Measurements from ENCODE around the gene POU1F1. TPM values are rescaled to one million over a fixed set of nuclear protein-coding genes. Genes with fewer than 3 reads are reported as not detected.
A peak's percentile ranks its signal among the peaks of the same experiment; 100 is the strongest.

POU1F1 gene
- total and polyA plus RNA-seq, 2 donors from 2014 or later = not detected

DNA sequence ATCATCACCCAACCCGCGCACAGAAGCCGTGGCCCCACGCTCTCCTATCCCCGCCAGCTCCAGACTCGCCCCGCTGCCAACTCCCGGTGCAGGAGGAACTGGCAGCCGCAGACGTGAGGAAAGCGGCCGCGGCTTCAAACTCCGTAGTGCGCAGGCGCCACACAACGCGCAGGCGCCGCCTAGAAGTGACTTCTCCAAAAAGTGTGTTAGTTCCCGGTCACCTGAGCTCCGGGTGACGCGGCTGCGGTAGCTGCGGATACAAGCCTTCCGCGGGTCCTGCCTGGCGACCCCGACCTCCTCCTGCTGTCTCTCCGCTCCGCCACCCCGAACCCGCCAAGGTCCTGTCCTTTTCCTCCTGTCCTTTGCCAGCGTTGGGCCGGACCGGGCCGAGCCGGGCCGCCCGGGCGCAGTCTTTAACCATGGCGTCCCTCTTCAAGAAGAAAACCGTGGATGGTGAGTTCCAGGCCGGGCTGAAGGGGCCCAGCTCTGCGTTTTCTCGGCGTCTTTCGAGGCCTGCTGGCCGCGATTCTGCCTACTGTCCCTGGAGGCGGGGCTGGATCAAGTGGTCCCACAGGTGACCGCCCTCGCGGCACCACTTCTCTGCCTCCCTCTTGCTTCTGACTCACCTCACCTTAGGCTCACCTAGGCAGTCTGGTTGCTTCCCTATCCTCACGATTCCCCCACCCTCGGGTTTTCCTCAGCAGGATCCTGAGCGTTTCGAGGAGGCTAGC, 49.1 kb downstream of the POU1F1 start, which contains the start of gene CHMP2B:
Gene CHMP2B, plus strand, starts transcription at position 206 of the 731 bp plus-strand sequence. Its CDS starts 214 bp downstream, at position 420.
- Histone ChIP-seq H3K4me1 (ENCODE audit: control insufficient read depth in 2 of 3, insufficient read depth in 2 of 3, low read depth in 1 of 3, low read length in 3 of 3) (peaks cover 0 to 7% (median 2%) of the 10 kb centered on the region in 3 donors), H3K36me3 (ENCODE audit: control insufficient read depth in 2 of 3, insufficient read depth in 3 of 3, low read length in 3 of 3) (no peaks in the 10 kb centered on the region), H3K27ac (ENCODE audit: low read depth in 2 of 2, low read length in 2 of 2) (peak within 1 kb of the TSS; percentile 96 to 99), H3K27me3 (ENCODE audit: control insufficient read depth, insufficient read depth, low read length) (no peaks in the 10 kb centered on the region), H3K9ac (ENCODE audit: low read length in 3 of 3) (peak within 1 kb of the TSS; percentile 89 to 97 (median 93)), H3K9me3 (ENCODE audit: control insufficient read depth in 2 of 3, insufficient read depth in 1 of 3, low read length in 3 of 3) (no peaks in the 10 kb centered on the region), H3K4me3 (ENCODE audit: low read length in 3 of 3) (peak within 1 kb of the TSS; percentile 87 to 98 (median 96))
- intact Hi-C loops (cut with DNase I) = no loop called here
- TF ChIP-seq, protein P1, sequence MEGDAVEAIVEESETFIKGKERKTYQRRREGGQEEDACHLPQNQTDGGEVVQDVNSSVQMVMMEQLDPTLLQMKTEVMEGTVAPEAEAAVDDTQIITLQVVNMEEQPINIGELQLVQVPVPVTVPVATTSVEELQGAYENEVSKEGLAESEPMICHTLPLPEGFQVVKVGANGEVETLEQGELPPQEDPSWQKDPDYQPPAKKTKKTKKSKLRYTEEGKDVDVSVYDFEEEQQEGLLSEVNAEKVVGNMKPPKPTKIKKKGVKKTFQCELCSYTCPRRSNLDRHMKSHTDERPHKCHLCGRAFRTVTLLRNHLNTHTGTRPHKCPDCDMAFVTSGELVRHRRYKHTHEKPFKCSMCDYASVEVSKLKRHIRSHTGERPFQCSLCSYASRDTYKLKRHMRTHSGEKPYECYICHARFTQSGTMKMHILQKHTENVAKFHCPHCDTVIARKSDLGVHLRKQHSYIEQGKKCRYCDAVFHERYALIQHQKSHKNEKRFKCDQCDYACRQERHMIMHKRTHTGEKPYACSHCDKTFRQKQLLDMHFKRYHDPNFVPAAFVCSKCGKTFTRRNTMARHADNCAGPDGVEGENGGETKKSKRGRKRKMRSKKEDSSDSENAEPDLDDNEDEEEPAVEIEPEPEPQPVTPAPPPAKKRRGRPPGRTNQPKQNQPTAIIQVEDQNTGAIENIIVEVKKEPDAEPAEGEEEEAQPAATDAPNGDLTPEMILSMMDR (IDR thresholded peaks at IDR 0.05; ENCODE audit: borderline replicate concordance, extremely low read depth, insufficient read depth) = no peak
- FAIRE-seq (no peak), DNase-seq (peak; percentile 95 to 98 (median 97))

GRCh38 chr3:87225659-87226058, 50.7 kb downstream of the POU1F1 start:
- peak in 4 of 5 donors; percentile 13 to 47 (median 40) for DNase-seq
- no peaks in the 10 kb centered on the region for H3K36me3 ChIP-seq (ENCODE audit: control insufficient read depth in 2 of 3, insufficient read depth in 3 of 3, low read length in 3 of 3)
- no peak overlapping the region for H3K27ac ChIP-seq (ENCODE audit: low read depth in 2 of 2, low read length in 2 of 2)
- no peak overlapping the region for H3K4me3 ChIP-seq (ENCODE audit: low read length in 3 of 3)
- peaks cover 0 to 7% (median 2%) of the 10 kb centered on the region in 3 donors for H3K4me1 ChIP-seq (ENCODE audit: control insufficient read depth in 2 of 3, insufficient read depth in 2 of 3, low read depth in 1 of 3, low read length in 3 of 3)
- TF ChIP-seq, protein P1 (IDR thresholded peaks at IDR 0.05; ENCODE audit: borderline replicate concordance, extremely low read depth, insufficient read depth) = no peak
- H3K9ac ChIP-seq (ENCODE audit: low read length in 3 of 3) = no peak overlapping the region
- H3K9me3 ChIP-seq (ENCODE audit: control insufficient read depth in 2 of 3, insufficient read depth in 1 of 3, low read length in 3 of 3) = no peaks in the 10 kb centered on the region
- H3K27me3 ChIP-seq (ENCODE audit: control insufficient read depth, insufficient read depth, low read length) = no peaks in the 10 kb centered on the region
- FAIRE-seq = no peak
- intact Hi-C loops (cut with DNase I) = no loop called here

DNA sequence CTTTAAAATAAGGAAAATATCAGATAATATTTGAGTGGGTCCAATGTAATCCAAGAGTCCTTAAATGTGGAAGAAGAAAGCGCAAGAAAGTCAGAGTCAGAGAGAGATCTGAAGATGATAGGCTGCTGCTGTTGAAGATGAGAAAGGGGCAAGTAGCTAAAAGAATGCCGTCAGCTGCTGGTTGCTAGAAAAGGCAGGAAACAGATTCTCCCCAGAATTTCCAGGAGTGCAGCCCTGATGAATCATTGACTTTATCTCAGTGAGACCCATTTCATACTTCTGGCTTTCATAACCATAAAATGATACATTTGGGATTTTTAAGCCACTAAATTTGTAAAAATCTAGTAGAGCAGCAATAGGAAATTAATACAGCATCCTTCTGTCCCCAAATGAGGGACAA, 56.8 kb downstream of the POU1F1 start:
- FAIRE-seq (no peak), DNase-seq (no peak)
- H3K27me3 ChIP-seq (ENCODE audit: control insufficient read depth, insufficient read depth, low read length) = no peaks in the 10 kb centered on the region
- H3K36me3 ChIP-seq (ENCODE audit: control insufficient read depth in 2 of 3, insufficient read depth in 3 of 3, low read length in 3 of 3) = no peaks in the 10 kb centered on the region
- intact Hi-C loops (cut with DNase I) = no loop called here
- no peaks in the 10 kb centered on the region for H3K4me1 ChIP-seq (ENCODE audit: control insufficient read depth in 2 of 3, insufficient read depth in 2 of 3, low read depth in 1 of 3, low read length in 3 of 3)
- H3K27ac ChIP-seq (ENCODE audit: low read depth in 2 of 2, low read length in 2 of 2) = no peak overlapping the region
- TF ChIP-seq, protein P1 (IDR thresholded peaks at IDR 0.05; ENCODE audit: borderline replicate concordance, extremely low read depth, insufficient read depth) = no peak
- no peak overlapping the region for H3K9ac ChIP-seq (ENCODE audit: low read length in 3 of 3)
- H3K4me3 ChIP-seq (ENCODE audit: low read length in 3 of 3) = no peak overlapping the region
- no peaks in the 10 kb centered on the region for H3K9me3 ChIP-seq (ENCODE audit: control insufficient read depth in 2 of 3, insufficient read depth in 1 of 3, low read length in 3 of 3)
